Testis (tissue), 2 donors: ENCODE measurements around the gene KDM4C.

Experiments
- CTCF ChIP-seq, 3 experiments: fragments of 450-650 bp in 2 of 3; fragments of 200-600 bp in 1 of 3; sonication (generic) in 1 of 3; IDR thresholded peaks; one replicate each; pipeline ENCODE4 v1.5.1; 2016 to 2019; ENCODE audit warnings: antibody characterized with exemption in 3 of 3, mild to moderate bottlenecking in 2 of 3, moderate library complexity in 1 of 3
- POLR2A ChIP-seq: fragments of 450-650 bp; IDR thresholded peaks from one replicate; pipeline ENCODE4 v1.6.1; 2017; ENCODE audit warnings: antibody characterized with exemption, mild to moderate bottlenecking, moderate library complexity

- no peak for TF ChIP-seq CTCF (IDR thresholded peaks at IDR 0.05)
- no peak for TF ChIP-seq POLR2A
These were observed 136.4 kb downstream of the KDM4C start for GRCh38 chr9:6894135-6894534.
